Fibroblast of villous mesenchyme (primary cell): ENCODE measurements around the gene ARID1B. TPM values are rescaled to one million over a fixed set of nuclear protein-coding genes. Genes with fewer than 3 reads are reported as not detected.
A peak's percentile ranks its signal among the peaks of the same experiment; 100 is the strongest.
"Not testable (repeated sequence)": the region's sequence is repeated elsewhere in the genome, so short reads cannot be mapped to it uniquely, and the experiment has no call there.

ENCODE experiments used
- DNase-seq: peaks from one replicate; pipeline ENCODE4 v3.0.0-alpha.2; 2010; ENCODE audit warnings: low read depth
- H3K4me3 ChIP-seq: 2 replicates; pipeline ENCODE4 v1.5.1; 2011; ENCODE audit warnings: low read depth, mild to moderate bottlenecking, low read length
- total RNA-seq: library from RNA; depleted of rRNA; stranded (reverse); fragments of >200 nt; gene quantifications from 2 replicates; pipeline ENCODE4 v1.2.3, GENCODE V29; 2012
- TF ChIP-seq, protein P1 (sequence below): IDR thresholded peaks from 2 replicates; pipeline ENCODE4 v1.5.1; 2012; ENCODE audit warnings: low read depth, mild to moderate bottlenecking, low read length; ENCODE audit not compliant: insufficient read depth

Gene ARID1B
- total RNA-seq, 1 donor: 41.0 TPM

DNA sequence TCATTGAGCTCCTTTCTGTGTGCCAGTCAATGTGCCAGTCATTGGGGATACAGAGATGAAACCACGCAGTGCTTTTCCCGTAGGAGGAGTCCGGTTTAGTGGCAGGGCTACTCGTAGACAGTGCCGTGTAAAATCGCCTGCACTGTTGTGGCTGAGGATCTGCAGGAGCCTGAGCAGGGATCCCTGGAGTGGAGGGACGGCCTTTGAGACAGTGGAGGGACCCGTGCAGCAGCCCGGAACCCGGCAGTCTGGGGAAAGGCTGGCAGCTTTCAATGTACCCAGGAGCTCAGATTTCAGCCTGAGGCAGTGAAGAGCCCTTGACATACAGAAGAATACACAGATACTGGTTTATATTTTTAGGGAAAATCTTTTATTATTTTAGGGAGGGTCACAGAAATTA lies 203.3 kb downstream of the ARID1B start:
- TF ChIP-seq, protein P1, sequence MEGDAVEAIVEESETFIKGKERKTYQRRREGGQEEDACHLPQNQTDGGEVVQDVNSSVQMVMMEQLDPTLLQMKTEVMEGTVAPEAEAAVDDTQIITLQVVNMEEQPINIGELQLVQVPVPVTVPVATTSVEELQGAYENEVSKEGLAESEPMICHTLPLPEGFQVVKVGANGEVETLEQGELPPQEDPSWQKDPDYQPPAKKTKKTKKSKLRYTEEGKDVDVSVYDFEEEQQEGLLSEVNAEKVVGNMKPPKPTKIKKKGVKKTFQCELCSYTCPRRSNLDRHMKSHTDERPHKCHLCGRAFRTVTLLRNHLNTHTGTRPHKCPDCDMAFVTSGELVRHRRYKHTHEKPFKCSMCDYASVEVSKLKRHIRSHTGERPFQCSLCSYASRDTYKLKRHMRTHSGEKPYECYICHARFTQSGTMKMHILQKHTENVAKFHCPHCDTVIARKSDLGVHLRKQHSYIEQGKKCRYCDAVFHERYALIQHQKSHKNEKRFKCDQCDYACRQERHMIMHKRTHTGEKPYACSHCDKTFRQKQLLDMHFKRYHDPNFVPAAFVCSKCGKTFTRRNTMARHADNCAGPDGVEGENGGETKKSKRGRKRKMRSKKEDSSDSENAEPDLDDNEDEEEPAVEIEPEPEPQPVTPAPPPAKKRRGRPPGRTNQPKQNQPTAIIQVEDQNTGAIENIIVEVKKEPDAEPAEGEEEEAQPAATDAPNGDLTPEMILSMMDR: no peak
- no peak for DNase-seq
- no peak overlapping the region for H3K4me3 ChIP-seq

DNA sequence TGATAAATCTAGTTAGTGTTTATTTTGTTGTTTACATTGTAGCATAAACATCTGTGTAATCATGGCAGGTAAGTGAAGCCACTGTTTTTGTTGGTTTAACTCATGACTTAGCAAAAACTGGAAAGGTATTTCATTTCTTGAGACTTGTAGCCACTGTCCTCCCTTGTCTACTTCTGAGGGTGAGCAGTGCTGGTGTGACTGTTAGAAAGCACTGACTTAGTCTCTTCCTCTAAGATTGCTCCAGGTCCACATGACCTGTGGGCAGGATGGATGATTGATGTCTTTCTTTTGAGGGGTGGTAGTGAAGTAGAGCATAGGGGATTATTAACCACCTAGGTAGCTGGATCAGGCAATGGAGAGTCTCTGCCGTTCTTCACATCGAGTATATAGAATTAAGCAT lies 203.8 kb downstream of the ARID1B start:
- TF ChIP-seq, protein P1: no peak
- no peak overlapping the region for H3K4me3 ChIP-seq
- DNase-seq: no peak

DNA sequence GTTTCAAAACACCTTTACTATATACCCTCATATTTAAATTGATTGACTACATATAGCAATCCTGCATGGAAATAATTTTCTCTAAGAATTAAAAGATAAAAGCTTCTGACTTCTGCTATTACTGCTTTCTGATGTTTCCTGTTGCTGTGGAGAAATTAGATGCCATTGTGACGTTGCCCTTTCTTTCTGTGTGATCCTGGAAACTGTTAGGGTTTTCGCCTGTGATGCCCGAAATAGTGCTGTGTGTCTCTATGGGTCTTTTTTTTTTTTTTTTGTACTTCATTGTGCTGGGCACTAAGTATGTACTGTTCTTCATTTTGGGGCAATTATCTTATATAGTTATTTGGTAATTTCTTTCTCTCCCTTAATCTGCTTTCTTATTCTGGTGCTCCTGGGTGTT lies 205.0 kb downstream of the ARID1B start:
- no peak overlapping the region for H3K4me3 ChIP-seq
- TF ChIP-seq, protein P1: no peak
- no peak for DNase-seq

DNA sequence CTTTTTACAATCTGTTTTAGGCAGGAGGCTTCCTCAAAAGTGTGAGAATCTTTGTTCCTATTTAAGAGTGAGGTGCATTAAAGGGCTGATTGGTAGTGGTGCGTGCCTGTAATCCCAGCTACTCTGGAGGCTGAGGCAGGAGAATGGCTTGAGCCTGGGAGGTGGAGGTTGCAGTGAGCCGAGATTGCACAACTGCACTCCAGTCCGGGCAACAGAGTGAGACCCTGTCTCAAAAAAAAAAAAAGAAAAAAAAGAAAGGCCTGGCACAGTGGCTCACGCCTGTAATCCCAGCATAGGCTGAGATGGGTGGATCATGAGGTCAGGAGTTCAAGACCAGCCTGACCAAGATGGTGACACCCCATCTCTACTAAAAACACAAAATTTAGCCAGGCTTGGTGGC lies 205.7 kb downstream of the ARID1B start:
- H3K4me3 ChIP-seq, DNase-seq: not testable (repeated sequence)

DNA sequence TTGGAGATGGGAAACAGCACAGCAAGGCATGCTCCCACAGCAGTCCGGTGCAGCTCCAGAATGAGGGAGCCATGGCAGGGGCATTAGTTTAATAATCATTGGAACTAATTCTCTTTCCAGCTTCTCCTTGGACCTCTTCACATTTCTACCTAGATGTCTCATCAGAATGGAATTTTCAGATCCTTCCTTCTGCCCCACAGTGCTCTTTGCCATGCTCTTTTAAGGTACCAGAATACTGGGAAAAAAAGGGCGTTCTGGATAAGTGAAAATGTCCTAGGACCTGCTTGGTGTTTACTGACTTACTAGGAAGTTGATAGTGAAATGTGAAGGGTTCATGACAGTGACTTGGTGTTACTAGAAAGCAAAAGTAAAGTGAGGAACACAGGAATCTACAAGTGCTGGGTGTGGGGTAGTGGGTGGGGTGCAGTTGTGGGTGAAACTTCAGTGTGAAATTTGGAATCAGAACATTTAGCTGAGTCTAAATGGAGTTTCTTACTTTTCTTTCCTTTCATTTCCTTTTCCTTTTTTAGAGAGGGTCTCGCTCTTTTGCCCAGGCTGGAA lies 207.1 kb downstream of the ARID1B start:
- no peak overlapping the region for H3K4me3 ChIP-seq
- DNase-seq: no peak
- TF ChIP-seq, protein P1: no peak

DNA sequence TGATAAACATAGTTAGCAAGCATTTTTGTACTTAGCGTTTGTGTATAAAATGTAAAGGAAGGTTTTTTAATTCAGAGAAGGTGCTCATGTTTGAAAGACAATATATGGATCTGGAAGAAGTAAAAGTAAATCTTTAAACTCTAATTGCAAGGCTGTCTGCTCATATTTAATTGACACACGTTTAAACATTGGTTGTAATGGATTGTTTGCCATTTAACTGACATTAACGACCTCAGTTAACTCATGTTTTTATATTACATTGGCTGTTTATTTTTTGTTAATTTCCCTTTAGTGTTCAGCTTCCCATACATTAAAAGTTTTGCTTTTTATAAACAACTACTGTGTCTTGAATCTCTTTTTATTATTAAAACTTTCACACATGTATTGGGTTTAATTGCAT lies 208.1 kb downstream of the ARID1B start:
- H3K4me3 ChIP-seq: no peak overlapping the region
- no peak for DNase-seq
- TF ChIP-seq, protein P1: no peak

DNA sequence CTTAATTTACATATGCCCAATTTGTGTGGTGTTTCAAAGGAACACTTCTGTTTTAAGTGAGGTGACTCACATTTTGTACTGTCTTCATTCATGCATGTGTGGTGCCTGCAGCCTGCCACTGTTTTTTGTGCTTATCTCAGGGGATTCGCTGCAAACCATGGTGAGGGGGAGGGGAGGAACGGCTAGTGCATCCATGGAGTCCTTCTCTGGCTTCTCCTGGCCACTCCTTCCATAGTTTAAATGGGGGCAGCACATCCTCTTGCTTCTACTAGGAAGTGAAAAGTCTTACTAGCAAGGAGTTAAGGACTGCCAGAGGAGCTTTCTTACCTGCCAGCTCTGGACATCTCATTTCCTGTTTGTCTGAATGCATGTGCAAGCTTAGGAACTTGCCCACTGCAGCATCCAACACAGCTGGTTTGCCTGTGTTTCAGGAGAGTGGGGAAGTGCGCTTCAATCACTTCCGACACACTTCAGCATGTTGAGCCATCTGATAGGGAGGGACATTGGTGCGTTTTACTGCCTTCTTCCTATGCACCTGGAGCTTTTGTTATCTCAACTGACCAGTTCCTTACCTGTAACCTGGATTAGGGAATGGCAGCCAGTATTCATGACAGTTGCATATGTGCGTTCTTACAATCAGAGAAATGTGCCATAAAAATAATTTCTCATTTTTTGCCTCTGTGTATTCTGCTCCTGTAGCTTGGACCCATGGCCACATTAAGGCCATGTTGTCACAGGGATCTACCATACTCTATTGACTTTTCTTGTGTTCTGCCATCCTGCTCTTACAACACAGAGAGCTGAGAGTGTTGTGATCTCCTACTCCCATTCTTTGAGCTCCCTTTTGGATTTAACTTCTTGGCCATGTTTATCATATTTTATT lies 211.3 kb downstream of the ARID1B start:
- no peak overlapping the region for H3K4me3 ChIP-seq
- TF ChIP-seq, protein P1: no peak
- DNase-seq: peak; percentile 27
